ENCODE data around the gene EGR4. TPM values are rescaled to one million over a fixed set of nuclear protein-coding genes. Genes with fewer than 3 reads are reported as not detected.

EGR4 gene
- polyA plus RNA-seq, 1 experiment = not detected

DNA sequence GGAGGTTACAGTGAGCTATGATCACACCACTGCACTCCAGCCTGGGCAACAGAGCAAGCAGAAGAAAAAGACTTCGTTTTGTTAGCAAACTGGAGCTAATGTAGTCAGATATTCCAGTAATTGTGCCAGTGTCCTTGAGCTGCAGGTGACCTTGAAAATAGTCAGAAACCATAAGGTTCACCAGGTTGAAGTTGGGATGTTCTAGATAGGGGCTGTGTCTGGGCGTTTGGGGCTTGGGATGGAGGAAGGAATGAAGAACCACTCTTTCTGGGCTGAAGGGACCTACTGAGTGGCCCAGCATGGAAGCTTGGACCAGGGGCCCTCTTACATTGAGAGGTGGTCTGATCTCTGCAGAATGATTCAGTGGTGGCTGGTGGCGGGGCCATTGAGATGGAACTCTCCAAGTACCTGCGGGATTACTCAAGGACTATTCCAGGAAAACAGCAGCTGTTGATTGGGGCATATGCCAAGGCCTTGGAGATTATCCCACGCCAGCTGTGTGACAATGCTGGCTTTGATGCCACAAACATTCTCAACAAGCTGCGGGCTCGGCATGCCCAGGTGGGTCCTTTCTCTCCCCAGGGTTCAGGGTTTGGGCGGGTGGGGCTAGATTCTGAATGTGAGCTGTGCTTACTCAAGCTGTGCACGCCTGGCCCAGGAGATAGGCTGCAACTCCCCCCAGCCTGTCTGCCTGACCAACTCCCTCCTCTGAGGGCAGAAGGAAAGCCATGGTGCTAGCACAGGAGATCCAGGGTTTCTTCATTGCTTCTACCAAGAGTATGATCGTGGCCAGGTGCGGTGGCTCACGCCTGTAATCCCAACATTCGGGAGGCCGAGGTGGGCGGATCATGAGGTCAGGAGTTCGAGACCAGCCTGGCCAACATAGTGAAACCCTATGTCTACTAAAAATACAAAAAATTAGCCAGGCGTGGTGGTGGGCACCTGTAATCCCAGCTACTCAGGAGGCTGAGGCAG, 42.2 kb downstream of the EGR4 start:
- Histone ChIP-seq H3K4me3 (ENCODE audit: low read depth, low read length) (no peak overlapping the region), H3K27me3 (ENCODE audit: control insufficient read depth, insufficient read depth, low read length) (no peaks in the 10 kb centered on the region), H3K36me3 (ENCODE audit: control insufficient read depth, insufficient read depth, low read length) (peaks cover 39% of the 10 kb centered on the region)
- no peak for DNase-seq (ENCODE audit: low read depth)
- POLR2A ChIA-PET = no interaction called here
- TF ChIP-seq, protein P1, sequence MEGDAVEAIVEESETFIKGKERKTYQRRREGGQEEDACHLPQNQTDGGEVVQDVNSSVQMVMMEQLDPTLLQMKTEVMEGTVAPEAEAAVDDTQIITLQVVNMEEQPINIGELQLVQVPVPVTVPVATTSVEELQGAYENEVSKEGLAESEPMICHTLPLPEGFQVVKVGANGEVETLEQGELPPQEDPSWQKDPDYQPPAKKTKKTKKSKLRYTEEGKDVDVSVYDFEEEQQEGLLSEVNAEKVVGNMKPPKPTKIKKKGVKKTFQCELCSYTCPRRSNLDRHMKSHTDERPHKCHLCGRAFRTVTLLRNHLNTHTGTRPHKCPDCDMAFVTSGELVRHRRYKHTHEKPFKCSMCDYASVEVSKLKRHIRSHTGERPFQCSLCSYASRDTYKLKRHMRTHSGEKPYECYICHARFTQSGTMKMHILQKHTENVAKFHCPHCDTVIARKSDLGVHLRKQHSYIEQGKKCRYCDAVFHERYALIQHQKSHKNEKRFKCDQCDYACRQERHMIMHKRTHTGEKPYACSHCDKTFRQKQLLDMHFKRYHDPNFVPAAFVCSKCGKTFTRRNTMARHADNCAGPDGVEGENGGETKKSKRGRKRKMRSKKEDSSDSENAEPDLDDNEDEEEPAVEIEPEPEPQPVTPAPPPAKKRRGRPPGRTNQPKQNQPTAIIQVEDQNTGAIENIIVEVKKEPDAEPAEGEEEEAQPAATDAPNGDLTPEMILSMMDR (IDR thresholded peaks at IDR 0.05; ENCODE audit: insufficient read depth, low read depth, low read length) = no peak
- CTCF ChIA-PET = no interaction called here

DNA sequence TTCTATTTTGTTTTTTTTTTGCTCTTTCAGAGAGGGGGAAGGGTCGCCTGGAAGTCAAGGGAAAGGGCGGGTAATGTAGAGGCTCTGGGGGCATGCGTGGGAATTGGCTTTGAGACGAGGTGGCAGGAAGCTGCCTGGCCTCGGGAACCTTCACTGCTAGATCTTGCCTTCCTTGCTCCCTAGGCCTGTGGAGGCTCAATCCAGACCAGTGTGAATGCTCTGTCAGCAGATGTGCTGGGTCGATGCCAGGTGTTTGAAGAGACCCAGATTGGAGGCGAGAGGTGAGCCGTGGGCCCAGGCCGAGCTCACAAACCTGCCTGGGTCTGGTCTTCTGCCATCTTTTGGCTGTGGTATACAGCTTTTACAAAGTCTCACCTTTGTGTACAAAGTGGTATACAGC, 43.7 kb downstream of the EGR4 start:
- CTCF ChIA-PET = interaction anchor here (1.1 kb wide), 1 partner anchor 15 kb away, joined by 3 read pairs; the partner anchor contains the start of gene CCT7

DNA sequence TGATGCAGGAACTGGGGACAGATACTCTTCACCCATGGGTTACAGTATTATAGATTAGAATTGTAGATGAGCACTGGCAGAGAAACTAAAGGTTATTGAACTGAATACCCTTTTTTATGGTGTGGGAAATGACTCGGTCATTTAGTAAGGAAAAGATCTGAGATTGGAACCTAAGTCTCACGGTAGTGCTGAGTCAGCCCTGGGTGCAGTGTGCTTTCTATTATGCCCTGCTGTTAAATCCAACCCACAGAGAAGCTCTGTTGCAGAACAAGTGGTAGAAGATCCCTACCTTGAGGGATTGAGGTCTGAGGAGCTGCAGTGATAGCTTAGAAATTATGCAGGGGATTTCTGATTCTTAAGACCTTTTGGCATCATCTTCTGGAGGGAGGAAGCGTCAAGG, 46.5 kb downstream of the EGR4 start:
- Histone ChIP-seq H3K4me3 (ENCODE audit: low read depth, low read length) (no peak overlapping the region), H3K27me3 (ENCODE audit: control insufficient read depth, insufficient read depth, low read length) (no peaks in the 10 kb centered on the region), H3K36me3 (ENCODE audit: control insufficient read depth, insufficient read depth, low read length) (peaks cover 36% of the 10 kb centered on the region)
- DNase-seq (ENCODE audit: low read depth) = no peak
- TF ChIP-seq, protein P1 (IDR thresholded peaks at IDR 0.05; ENCODE audit: insufficient read depth, low read depth, low read length) = no peak
- ChIA-PET CTCF (interaction anchor here (0.7 to 2.3 kb wide), 6 partner anchors 9 to 1285 kb away, joined by 3 to 10 read pairs (median 3); no protein-coding TSS in a partner anchor), POLR2A (no interaction called here)

More for the DNA sequence above, 43.7 kb downstream of the EGR4 start:
- TF ChIP-seq, protein P1 (IDR thresholded peaks at IDR 0.05; ENCODE audit: insufficient read depth, low read depth, low read length) = no peak
- H3K27me3 ChIP-seq (ENCODE audit: control insufficient read depth, insufficient read depth, low read length) = no peaks in the 10 kb centered on the region
- H3K4me3 ChIP-seq (ENCODE audit: low read depth, low read length) = no peak overlapping the region
- POLR2A ChIA-PET = no interaction called here
- H3K36me3 ChIP-seq (ENCODE audit: control insufficient read depth, insufficient read depth, low read length) = peaks cover 44% of the 10 kb centered on the region
- DNase-seq (ENCODE audit: low read depth) = no peak

DNA sequence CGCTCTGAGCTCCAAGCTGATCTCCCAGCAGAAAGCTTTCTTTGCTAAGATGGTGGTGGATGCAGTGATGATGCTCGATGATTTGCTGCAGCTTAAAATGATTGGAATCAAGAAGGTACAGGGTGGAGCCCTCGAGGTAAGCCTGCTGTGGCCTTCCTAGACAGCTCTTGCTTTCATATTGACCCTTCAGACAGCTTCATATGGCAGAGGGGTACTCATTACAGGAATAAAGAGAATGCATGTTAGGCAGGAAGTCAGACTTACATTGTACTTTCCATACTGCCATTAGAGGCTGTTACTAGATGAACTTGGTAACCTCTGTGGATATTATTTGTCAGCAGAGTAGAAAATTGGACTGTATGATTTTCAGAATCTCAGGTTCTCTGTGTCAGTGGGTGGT, 48.8 kb downstream of the EGR4 start:
- Histone ChIP-seq H3K4me3 (ENCODE audit: low read depth, low read length) (no peak overlapping the region), H3K27me3 (ENCODE audit: control insufficient read depth, insufficient read depth, low read length) (no peaks in the 10 kb centered on the region), H3K36me3 (ENCODE audit: control insufficient read depth, insufficient read depth, low read length) (peaks cover 25% of the 10 kb centered on the region)
- POLR2A ChIA-PET = no interaction called here
- no peak for DNase-seq (ENCODE audit: low read depth)
- TF ChIP-seq, protein P1 (IDR thresholded peaks at IDR 0.05; ENCODE audit: insufficient read depth, low read depth, low read length) = no peak
- CTCF ChIA-PET = interaction anchor here (0.7 to 1.5 kb wide), 3 partner anchors 12 to 181 kb away, joined by 3 to 5 read pairs (median 3); no protein-coding TSS in a partner anchor

DNA sequence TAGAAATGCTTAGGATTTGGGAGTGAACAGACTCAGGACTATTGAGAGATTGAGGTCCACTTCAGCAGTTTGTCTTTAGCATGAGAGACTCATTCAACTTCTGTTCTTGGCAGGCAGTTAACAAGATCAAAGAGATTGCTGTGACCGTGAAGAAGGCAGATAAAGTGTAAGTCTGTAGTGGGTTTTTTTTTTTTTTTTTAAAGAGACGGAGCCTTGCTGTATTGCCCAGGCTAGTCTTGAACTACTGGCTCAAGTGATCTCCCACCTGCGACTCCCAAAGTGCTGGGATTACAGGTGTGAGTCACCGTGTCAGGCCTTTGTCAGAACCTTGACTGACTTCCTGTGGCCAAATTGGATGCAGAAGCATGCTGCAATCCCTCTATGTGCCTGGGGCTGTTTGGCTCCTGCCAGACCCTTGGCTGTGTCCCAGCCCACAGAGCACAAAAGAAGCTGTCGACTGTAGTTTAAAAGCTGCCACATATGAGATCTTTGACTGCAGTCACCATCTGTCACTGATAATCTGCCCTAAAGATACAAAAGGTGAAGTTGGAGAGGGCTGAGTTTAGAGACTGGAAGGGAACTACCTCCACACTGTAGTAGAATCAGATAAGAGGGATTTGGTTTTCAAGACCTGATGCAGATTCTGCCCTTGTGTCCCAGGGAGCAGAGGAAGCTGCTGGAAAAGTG, 49.3 kb downstream of the EGR4 start:
- POLR2A ChIA-PET = no interaction called here
- Histone ChIP-seq H3K4me3 (ENCODE audit: low read depth, low read length) (no peak overlapping the region), H3K36me3 (ENCODE audit: control insufficient read depth, insufficient read depth, low read length) (peaks cover 23% of the 10 kb centered on the region), H3K27me3 (ENCODE audit: control insufficient read depth, insufficient read depth, low read length) (no peaks in the 10 kb centered on the region)
- TF ChIP-seq, protein P1 (IDR thresholded peaks at IDR 0.05; ENCODE audit: insufficient read depth, low read depth, low read length) = no peak
- CTCF ChIA-PET = interaction anchor here (0.7 to 1.5 kb wide), 3 partner anchors 13 to 180 kb away, joined by 3 to 5 read pairs (median 3); no protein-coding TSS in a partner anchor
- peak; percentile 29 for DNase-seq (ENCODE audit: low read depth)
